ENCODE results near the gene C5orf34.
"Not testable (repeated sequence)": the region's sequence is repeated elsewhere in the genome, so short reads cannot be mapped to it uniquely, and the experiment has no call there.

C5orf34 gene

GRCh38 chr5:43514816-43515677, at the start of gene C5orf34:
C5orf34 (minus strand) TSS chr5:43515148; CDS start chr5:43509339, 5,809 bp downstream.
- DNase-seq (ENCODE audit: low read depth in 2 of 2) = peak; percentile 88 to 91

- no peak for DNase-seq (ENCODE audit: low read depth in 2 of 2)
These were observed 49.4 kb upstream of the C5orf34 start for GRCh38 chr5:43564289-43564850.

GRCh38 chr5:43563321-43563720, 48.4 kb upstream of the C5orf34 start:
- DNase-seq (ENCODE audit: low read depth in 2 of 2) = no peak

GRCh38 chr5:43561356-43561755, 46.4 kb upstream of the C5orf34 start:
- DNase-seq (ENCODE audit: low read depth in 2 of 2) = no peak

GRCh38 chr5:43560128-43560527, 45.2 kb upstream of the C5orf34 start:
- no peak for DNase-seq (ENCODE audit: low read depth in 2 of 2)

- peak; percentile 63 to 64 for DNase-seq (ENCODE audit: low read depth in 2 of 2)
These were observed 42.1 kb upstream of the C5orf34 start, which contains the start of gene PAIP1 for GRCh38 chr5:43556857-43557542. PAIP1 (minus strand) TSS chr5:43557077; CDS start chr5:43556846, 231 bp downstream.

- DNase-seq (ENCODE audit: low read depth in 2 of 2) = not testable (repeated sequence)
These were observed 41.6 kb upstream of the C5orf34 start for GRCh38 chr5:43556607-43556856.

- DNase-seq (ENCODE audit: low read depth in 2 of 2) = peak; percentile 17 to 19
These were observed 41.1 kb upstream of the C5orf34 start for GRCh38 chr5:43555895-43556606.

- no peak for DNase-seq (ENCODE audit: low read depth in 2 of 2)
These were observed 39.5 kb upstream of the C5orf34 start for GRCh38 chr5:43554497-43554896.

GRCh38 chr5:43553381-43553780, 38.4 kb upstream of the C5orf34 start:
- DNase-seq (ENCODE audit: low read depth in 2 of 2) = no peak

GRCh38 chr5:43551731-43552130, 36.8 kb upstream of the C5orf34 start:
- no peak for DNase-seq (ENCODE audit: low read depth in 2 of 2)

- not testable (repeated sequence) for DNase-seq (ENCODE audit: low read depth in 2 of 2)
These were observed 34.3 kb upstream of the C5orf34 start for GRCh38 chr5:43549272-43549671.

GRCh38 chr5:43548358-43548757, 33.4 kb upstream of the C5orf34 start:
- DNase-seq (ENCODE audit: low read depth in 2 of 2) = no peak

- no peak for DNase-seq (ENCODE audit: low read depth in 2 of 2)
These were observed 32.6 kb upstream of the C5orf34 start for GRCh38 chr5:43547532-43547931.

GRCh38 chr5:43543434-43543833, 28.5 kb upstream of the C5orf34 start:
- no peak for DNase-seq (ENCODE audit: low read depth in 2 of 2)

- no peak for DNase-seq (ENCODE audit: low read depth in 2 of 2)
These were observed 25.8 kb upstream of the C5orf34 start for GRCh38 chr5:43540746-43541145.

- no peak for DNase-seq (ENCODE audit: low read depth in 2 of 2)
These were observed 22.0 kb upstream of the C5orf34 start for GRCh38 chr5:43536972-43537371.

- no peak for DNase-seq (ENCODE audit: low read depth in 2 of 2)
These were observed 18.7 kb upstream of the C5orf34 start for GRCh38 chr5:43533646-43534045.

- no peak for DNase-seq (ENCODE audit: low read depth in 2 of 2)
These were observed 15.7 kb upstream of the C5orf34 start for GRCh38 chr5:43530648-43531047.

GRCh38 chr5:43523662-43524072, 8.7 kb upstream of the C5orf34 start:
- DNase-seq (ENCODE audit: low read depth in 2 of 2) = no peak

GRCh38 chr5:43520615-43521014, 5.7 kb upstream of the C5orf34 start:
- DNase-seq (ENCODE audit: low read depth in 2 of 2) = no peak

- DNase-seq (ENCODE audit: low read depth in 2 of 2) = no peak
These were observed 715 bp upstream of the C5orf34 start for GRCh38 chr5:43515678-43516048.
